Prostate gland (tissue), 2 donors: ENCODE data around the gene USP24. TPM values are rescaled to one million over a fixed set of nuclear protein-coding genes. Genes with fewer than 3 reads are reported as not detected.

Experiments
- DNase-seq: peaks from one replicate; pipeline ENCODE4 v3.0.0-alpha.2; 2019; ENCODE audit warnings: low spot score
- H3K27ac ChIP-seq, 2 donors: fragments of 200-600 bp; sonication (generic); 2 replicates each; pipeline ENCODE4 v1.5.1; 2017 to 2019
- H3K27me3 ChIP-seq: fragments of 200-600 bp; sonication (generic); replicated peaks from 2 replicates; pipeline ENCODE4 v1.5.1; 2019; ENCODE audit not compliant: insufficient read depth
- H3K36me3 ChIP-seq, 2 donors: fragments of 200-600 bp; sonication (generic); 1 replicate in 1 of 2; 2 replicates in 1 of 2; pipeline versions ENCODE4 v1.5.1 to v1.8.1; 2017 to 2019
- H3K4me1 ChIP-seq: fragments of 200-600 bp; sonication (generic); replicated peaks from 2 replicates; pipeline ENCODE4 v1.5.1; 2019
- H3K4me3 ChIP-seq, 2 donors: fragments of 200-600 bp; sonication (generic); 2 replicates each; pipeline ENCODE4 v1.5.1; 2017 to 2019
- H3K9me3 ChIP-seq: fragments of 200-600 bp; sonication (generic); 2 replicates; pipeline ENCODE4 v1.5.1; 2017
- CTCF ChIP-seq, 4 experiments: fragments of 200-600 bp in 2 of 4; fragments of 450-650 bp in 2 of 4; sonication (generic) in 2 of 4; IDR thresholded peaks; 1 replicate in 3 of 4; 2 replicates in 1 of 4; pipeline ENCODE4 v1.5.1; 2016 to 2019; ENCODE audit warnings: antibody characterized with exemption in 4 of 4, mild to moderate bottlenecking in 2 of 4, moderate library complexity in 2 of 4
- POLR2A ChIP-seq: fragments of 450-650 bp; IDR thresholded peaks from one replicate; pipeline ENCODE4 v1.6.1; 2016; ENCODE audit warnings: antibody characterized with exemption, mild to moderate bottlenecking
- POLR2AphosphoS5 ChIP-seq: sonication (generic); formaldehyde crosslinking; IDR thresholded peaks from one replicate; pipeline ENCODE4 v1.6.1; 2017; ENCODE audit warnings: antibody characterized with exemption
- WGBS: methylation state at CpG from one replicate; pipeline ENCODE4 v1.1.5; 2018; 5-methylcytosine and 5-hydroxymethylcytosine counted together
- intact Hi-C: fragments of 100-400 bp; cut with DNase I; formaldehyde crosslinking; loops from one replicate; pipeline ENCODE4 v1.14.2; 2022
- total RNA-seq, 2 donors: library from RNA; depleted of rRNA; stranded (reverse); fragments of >200 nt; gene quantifications; one replicate each; pipeline ENCODE4 v1.1.0, GENCODE V29; 2016

USP24 gene
- total RNA-seq, 2 donors from 2014 or later, result 29.7 to 44.6 TPM

- Histone ChIP-seq H3K27ac (no peak overlapping the region), H3K27me3 (no peaks in the 10 kb centered on the region), H3K36me3 (no peaks in the 10 kb centered on the region), H3K4me1 (no peaks in the 10 kb centered on the region), H3K4me3 (no peak overlapping the region), H3K9me3 (no peaks in the 10 kb centered on the region)
- intact Hi-C loops, result loop anchor here (5.0 to 10.0 kb wide), 2 partner anchors 67 to 1450 kb away; no protein-coding TSS in a partner anchor
- no peak for DNase-seq
- no peak for TF ChIP-seq POLR2A
- TF ChIP-seq CTCF (IDR thresholded peaks at IDR 0.05), result no peak
- TF ChIP-seq POLR2AphosphoS5, result no peak
- WGBS, result 98% methylated on average over 6 of the region's 6 CpGs
Observed at GRCh38 chr1:55144886-55145285, 70.3 kb downstream of the USP24 start.

GRCh38 chr1:55143684-55144083 is 71.5 kb downstream of the USP24 start:
- Histone ChIP-seq H3K4me1 (no peaks in the 10 kb centered on the region), H3K36me3 (no peaks in the 10 kb centered on the region), H3K27ac (no peak overlapping the region), H3K27me3 (no peaks in the 10 kb centered on the region), H3K4me3 (no peak overlapping the region), H3K9me3 (no peaks in the 10 kb centered on the region)
- no peak for DNase-seq
- intact Hi-C loops, result loop anchor here (5.0 to 10.0 kb wide), 2 partner anchors 69 to 1451 kb away; no protein-coding TSS in a partner anchor
- 80% methylated on average over 3 of the region's 3 CpGs for WGBS
- TF ChIP-seq CTCF (IDR thresholded peaks at IDR 0.05) (peak in 1 of 4 experiments; percentile 25), POLR2A (no peak), POLR2AphosphoS5 (no peak)

DNA sequence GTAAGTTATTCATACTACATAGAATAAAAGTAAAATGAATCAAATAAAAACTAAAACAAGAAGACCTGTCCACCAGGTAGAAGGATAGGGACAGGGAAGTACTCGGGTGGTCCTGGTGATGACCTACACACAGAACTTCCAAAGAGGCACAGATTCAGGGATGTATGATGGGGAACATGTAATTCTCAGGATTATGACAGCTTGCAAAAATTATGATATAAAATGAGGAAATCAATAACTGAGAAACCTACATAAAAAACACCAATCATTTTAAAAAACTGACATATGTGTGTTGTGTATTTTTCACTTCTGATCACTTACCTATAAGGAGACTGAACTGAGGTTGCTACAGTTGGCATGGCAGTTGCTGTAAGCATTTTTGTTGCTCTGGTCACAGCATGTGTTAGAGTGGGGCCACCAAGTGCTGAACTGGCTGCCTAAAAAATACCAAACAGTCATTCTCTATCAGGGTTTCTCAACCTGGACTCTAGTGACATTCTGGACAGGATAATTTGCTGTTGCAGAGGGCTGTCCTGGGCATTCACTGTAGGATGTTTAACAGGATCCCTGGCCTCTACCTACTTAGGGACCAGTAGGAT is 73.8 kb downstream of the USP24 start:
- no peaks in the 10 kb centered on the region for H3K9me3 ChIP-seq
- TF ChIP-seq POLR2AphosphoS5, result no peak
- TF ChIP-seq POLR2A, result no peak
- TF ChIP-seq CTCF (IDR thresholded peaks at IDR 0.05), result no peak
- H3K27me3 ChIP-seq, result no peaks in the 10 kb centered on the region
- DNase-seq, result no peak
- H3K27ac ChIP-seq, result no peak overlapping the region
- H3K4me1 ChIP-seq, result no peaks in the 10 kb centered on the region
- H3K36me3 ChIP-seq, result no peaks in the 10 kb centered on the region
- intact Hi-C loops, result loop anchor here (2.0 to 10.0 kb wide), 3 partner anchors 71 to 1453 kb away; no protein-coding TSS in a partner anchor
- 77% methylated on average over 1 of the region's 1 CpG for WGBS
- no peak overlapping the region for H3K4me3 ChIP-seq

- Histone ChIP-seq H3K4me3 (no peak overlapping the region), H3K4me1 (no peaks in the 10 kb centered on the region), H3K27me3 (no peaks in the 10 kb centered on the region), H3K9me3 (no peaks in the 10 kb centered on the region), H3K27ac (no peak overlapping the region), H3K36me3 (peaks cover 0 to 3% of the 10 kb centered on the region in 2 donors)
- TF ChIP-seq POLR2AphosphoS5 (peak; percentile 71), CTCF (IDR thresholded peaks at IDR 0.05) (peak; percentile 49 to 87 (median 84)), POLR2A (no peak)
- WGBS, result 0% methylated on average over 3 of the region's 3 CpGs
- intact Hi-C loops, result loop anchor here (2.0 to 10.0 kb wide), 3 partner anchors 72 to 1454 kb away; no protein-coding TSS in a partner anchor
- peak; percentile 83 for DNase-seq
Observed at GRCh38 chr1:55140546-55140983, 74.6 kb downstream of the USP24 start.

DNA sequence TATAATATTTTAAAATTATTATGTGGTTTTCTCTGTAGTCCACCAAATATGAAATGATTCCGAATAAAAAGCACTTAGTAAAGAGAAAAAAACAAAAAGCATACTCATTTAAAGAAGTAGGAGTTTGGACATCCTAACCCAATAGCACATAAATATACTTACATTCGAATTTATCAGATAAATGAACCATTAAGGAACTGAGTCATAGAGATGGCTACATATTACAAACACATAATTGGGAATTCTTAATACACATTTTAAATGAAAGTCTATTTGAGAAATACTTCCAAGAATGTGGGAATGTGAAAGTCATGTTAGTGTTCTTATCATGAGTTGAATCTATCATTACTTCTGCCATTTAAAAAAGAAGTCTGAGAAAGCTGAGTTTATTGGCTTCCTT is 75.0 kb downstream of the USP24 start:
- Histone ChIP-seq H3K4me3 (no peak overlapping the region), H3K4me1 (no peaks in the 10 kb centered on the region), H3K27ac (no peak overlapping the region), H3K9me3 (no peaks in the 10 kb centered on the region), H3K36me3 (peaks cover 0 to 3% of the 10 kb centered on the region in 2 donors), H3K27me3 (no peaks in the 10 kb centered on the region)
- intact Hi-C loops, result loop anchor here (2.0 to 10.0 kb wide), 3 partner anchors 72 to 1455 kb away; no protein-coding TSS in a partner anchor
- WGBS, result 83% methylated on average over 2 of the region's 2 CpGs
- no peak for TF ChIP-seq POLR2AphosphoS5
- TF ChIP-seq POLR2A, result no peak
- no peak for TF ChIP-seq CTCF (IDR thresholded peaks at IDR 0.05)
- no peak for DNase-seq
